Panc1 (cell line): ENCODE data around the gene TYW3.

Experiments
- CTCF ChIP-seq: fragments of 450-650 bp; IDR thresholded peaks from 2 replicates; pipeline ENCODE4 v1.5.1; 2017; ENCODE audit warnings: mild to moderate bottlenecking
- POLR2AphosphoS5 ChIP-seq: IDR thresholded peaks from 2 replicates; pipeline ENCODE4 v1.6.1; 2012; ENCODE audit warnings: mild to moderate bottlenecking, low read depth, low read length, moderate library complexity

DNA sequence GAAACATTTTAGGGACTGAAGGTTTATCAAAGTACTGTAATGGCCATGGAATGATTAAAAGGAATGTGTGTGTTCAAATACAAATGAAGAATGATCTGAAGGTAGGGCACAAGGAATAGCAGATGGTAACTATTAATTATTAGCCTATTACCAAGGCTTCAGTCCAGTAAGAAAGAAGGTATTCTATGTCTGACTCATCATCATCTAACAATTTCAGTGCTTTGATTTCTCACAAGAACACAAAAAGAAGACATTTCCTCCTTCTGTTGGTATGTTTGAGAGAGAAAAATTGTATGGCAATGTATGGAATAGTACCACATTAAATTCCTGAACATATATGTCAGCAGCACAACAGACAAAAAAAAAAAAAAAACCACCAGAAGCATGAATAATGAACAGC lies 57.5 kb downstream of the TYW3 start:
- TF ChIP-seq CTCF (no peak), POLR2AphosphoS5 (no peak)
